ENCODE data around the gene FAU. TPM values are rescaled to one million over a fixed set of nuclear protein-coding genes. Genes with fewer than 3 reads are reported as not detected.

The FAU gene
- total RNA-seq, 1 experiment from 2014 or later = 1,001 TPM

GRCh38 chr11:65132238-65132987 is 10.5 kb upstream of the FAU start:
- CTCF ChIA-PET = interaction anchor here (0.6 kb wide), 1 partner anchor 17 kb away, joined by 3 read pairs; no protein-coding TSS in a partner anchor
- H3K36me3 ChIP-seq (ENCODE audit: control insufficient read depth, insufficient read depth, low read length) = peaks cover 9% of the 10 kb centered on the region; the same call in 1 of the 2 replicates

GRCh38 chr11:65131895-65132237 is 9.9 kb upstream of the FAU start:
- Histone ChIP-seq H3K27me3 (ENCODE audit: control insufficient read depth, insufficient read depth, low read length) (no peaks in the 10 kb centered on the region), H3K36me3 (ENCODE audit: control insufficient read depth, insufficient read depth, low read length) (peaks cover 12% of the 10 kb centered on the region; the same call in 1 of the 2 replicates), H3K9me3 (ENCODE audit: control insufficient read depth, insufficient read depth, low read depth, low read length) (no peaks in the 10 kb centered on the region), H3K4me3 (ENCODE audit: low read depth in 2 of 2, low read length in 2 of 2) (no peak overlapping the region), H3K4me1 (ENCODE audit: control insufficient read depth, insufficient read depth, low read length) (peaks cover 16% of the 10 kb centered on the region), H3K27ac (ENCODE audit: low read length) (no peak overlapping the region)
- ChIA-PET CTCF (interaction anchor here (0.6 to 0.7 kb wide), 2 partner anchors 17 to 22 kb away, joined by 3 read pairs; no protein-coding TSS in a partner anchor), POLR2A (interaction anchor here (0.5 kb wide), 1 partner anchor 843 kb away, joined by 3 read pairs; no protein-coding TSS in a partner anchor)
- in situ Hi-C loops (cut with HindIII; ENCODE audit: low pct_unique_long_range_greater_than_20kb, low sequenced_read_pairs) = no loop called here
- TF ChIP-seq SIN3A (IDR thresholded peaks at IDR 0.05; ENCODE audit: borderline replicate concordance, insufficient read depth, low read depth, low read length) (no peak), CTCF (IDR thresholded peaks at IDR 0.05) (no peak), POLR2AphosphoS5 (IDR thresholded peaks at IDR 0.05; ENCODE audit: low read depth, low read length) (no peak), TCF7L2 (IDR thresholded peaks at IDR 0.05; ENCODE audit: low read depth, low read length) (no peak)
- TF ChIP-seq, protein P1, sequence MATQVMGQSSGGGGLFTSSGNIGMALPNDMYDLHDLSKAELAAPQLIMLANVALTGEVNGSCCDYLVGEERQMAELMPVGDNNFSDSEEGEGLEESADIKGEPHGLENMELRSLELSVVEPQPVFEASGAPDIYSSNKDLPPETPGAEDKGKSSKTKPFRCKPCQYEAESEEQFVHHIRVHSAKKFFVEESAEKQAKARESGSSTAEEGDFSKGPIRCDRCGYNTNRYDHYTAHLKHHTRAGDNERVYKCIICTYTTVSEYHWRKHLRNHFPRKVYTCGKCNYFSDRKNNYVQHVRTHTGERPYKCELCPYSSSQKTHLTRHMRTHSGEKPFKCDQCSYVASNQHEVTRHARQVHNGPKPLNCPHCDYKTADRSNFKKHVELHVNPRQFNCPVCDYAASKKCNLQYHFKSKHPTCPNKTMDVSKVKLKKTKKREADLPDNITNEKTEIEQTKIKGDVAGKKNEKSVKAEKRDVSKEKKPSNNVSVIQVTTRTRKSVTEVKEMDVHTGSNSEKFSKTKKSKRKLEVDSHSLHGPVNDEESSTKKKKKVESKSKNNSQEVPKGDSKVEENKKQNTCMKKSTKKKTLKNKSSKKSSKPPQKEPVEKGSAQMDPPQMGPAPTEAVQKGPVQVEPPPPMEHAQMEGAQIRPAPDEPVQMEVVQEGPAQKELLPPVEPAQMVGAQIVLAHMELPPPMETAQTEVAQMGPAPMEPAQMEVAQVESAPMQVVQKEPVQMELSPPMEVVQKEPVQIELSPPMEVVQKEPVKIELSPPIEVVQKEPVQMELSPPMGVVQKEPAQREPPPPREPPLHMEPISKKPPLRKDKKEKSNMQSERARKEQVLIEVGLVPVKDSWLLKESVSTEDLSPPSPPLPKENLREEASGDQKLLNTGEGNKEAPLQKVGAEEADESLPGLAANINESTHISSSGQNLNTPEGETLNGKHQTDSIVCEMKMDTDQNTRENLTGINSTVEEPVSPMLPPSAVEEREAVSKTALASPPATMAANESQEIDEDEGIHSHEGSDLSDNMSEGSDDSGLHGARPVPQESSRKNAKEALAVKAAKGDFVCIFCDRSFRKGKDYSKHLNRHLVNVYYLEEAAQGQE (IDR thresholded peaks at IDR 0.05; ENCODE audit: insufficient read depth in 1 of 2, low read depth in 2 of 2, low read length in 1 of 2) = no peak
- no peak for DNase-seq (ENCODE audit: low read depth, low spot score)
- no TSS peak for BruUV-seq (replicated peaks)
- ATAC-seq = no peak
- intact Hi-C loops (cut with micrococcal nuclease; ENCODE audit: unreplicated experiment) = loop anchor here (10.0 kb wide), 1 partner anchor 53 kb away; the partner anchor contains the start of gene CAPN1

More at GRCh38 chr11:65132238-65132987, 10.5 kb upstream of the FAU start:
- no peak for ATAC-seq
- Histone ChIP-seq H3K4me1 (ENCODE audit: control insufficient read depth, insufficient read depth, low read length) (peaks cover 16% of the 10 kb centered on the region), H3K27ac (ENCODE audit: low read length) (no peak overlapping the region; the same call in 1 of the 2 replicates), H3K9me3 (ENCODE audit: control insufficient read depth, insufficient read depth, low read depth, low read length) (no peaks in the 10 kb centered on the region), H3K27me3 (ENCODE audit: control insufficient read depth, insufficient read depth, low read length) (no peaks in the 10 kb centered on the region), H3K4me3 (ENCODE audit: low read depth in 2 of 2, low read length in 2 of 2) (peak overlapping the region in 1 of 2 experiments; percentile 96; a peak in 1 of 4 replicates)
- in situ Hi-C loops (cut with HindIII; ENCODE audit: low pct_unique_long_range_greater_than_20kb, low sequenced_read_pairs) = no loop called here
- no peak for TF ChIP-seq TCF7L2 (IDR thresholded peaks at IDR 0.05; ENCODE audit: low read depth, low read length)
- no peak for TF ChIP-seq POLR2AphosphoS5 (IDR thresholded peaks at IDR 0.05; ENCODE audit: low read depth, low read length)
- TF ChIP-seq SIN3A (IDR thresholded peaks at IDR 0.05; ENCODE audit: borderline replicate concordance, insufficient read depth, low read depth, low read length) = no peak
- TF ChIP-seq, protein P1 (IDR thresholded peaks at IDR 0.05; ENCODE audit: insufficient read depth in 1 of 2, low read depth in 2 of 2, low read length in 1 of 2) = no peak
- no peak for TF ChIP-seq CTCF (IDR thresholded peaks at IDR 0.05)
- DNase-seq (ENCODE audit: low read depth, low spot score) = no peak
- intact Hi-C loops (cut with micrococcal nuclease; ENCODE audit: unreplicated experiment) = loop anchor here (10.0 kb wide), 1 partner anchor 52 kb away; the partner anchor contains the start of gene CAPN1
- no TSS peak for BruUV-seq (replicated peaks)
- POLR2A ChIA-PET = no interaction called here

All from Panc1 (cell line).